BJ (cell line): ENCODE data around the gene C6orf89. TPM values are rescaled to one million over a fixed set of nuclear protein-coding genes. Genes with fewer than 3 reads are reported as not detected.

Experiments used
- CTCF ChIA-PET: fragments of 350-600 bp; formaldehyde crosslinking; extraction: SDS; loops from one replicate; lab custom pipeline; 2021; ENCODE audit warnings: antibody characterized with exemption, inconsistent platforms; lab: Yijun Ruan, JAX
- POLR2A ChIA-PET: fragments of 300-600 bp; sonication (Branson Sonifier 250); formaldehyde crosslinking; extraction: SDS; loops from one replicate; lab custom pipeline; 2021; ENCODE audit warnings: antibody characterized with exemption; lab: Charles Lee
- DNase-seq: peaks from one replicate; pipeline ENCODE4 v3.0.0-alpha.2; 2011; ENCODE audit warnings: low read depth
- H3K27me3 ChIP-seq: 2 replicates; pipeline ENCODE4 v1.6.0; 2011; ENCODE audit warnings: low read length; ENCODE audit not compliant: control insufficient read depth, insufficient read depth
- H3K36me3 ChIP-seq: 2 replicates; pipeline ENCODE4 v1.5.1; 2011; ENCODE audit warnings: low read length; ENCODE audit not compliant: control insufficient read depth, insufficient read depth
- H3K4me3 ChIP-seq: 2 replicates; pipeline ENCODE4 v1.5.1; 2011; ENCODE audit warnings: low read depth, mild to moderate bottlenecking, control low read depth, low read length
- CTCF ChIP-seq: IDR thresholded peaks from 2 replicates; pipeline ENCODE4 v1.5.1; 2011; ENCODE audit warnings: low read depth, mild to moderate bottlenecking, control low read depth, inconsistent platforms, low read length, moderate library complexity; ENCODE audit not compliant: insufficient read depth
- polyA plus RNA-seq: library from polyadenylated mRNA; depleted of rRNA; stranded (reverse); fragments of >200 nt; gene quantifications from 2 replicates; pipeline ENCODE4 v1.2.3, GENCODE V29; 2011

Gene C6orf89
- polyA plus RNA-seq, 1 experiment = 66.0 TPM

DNA sequence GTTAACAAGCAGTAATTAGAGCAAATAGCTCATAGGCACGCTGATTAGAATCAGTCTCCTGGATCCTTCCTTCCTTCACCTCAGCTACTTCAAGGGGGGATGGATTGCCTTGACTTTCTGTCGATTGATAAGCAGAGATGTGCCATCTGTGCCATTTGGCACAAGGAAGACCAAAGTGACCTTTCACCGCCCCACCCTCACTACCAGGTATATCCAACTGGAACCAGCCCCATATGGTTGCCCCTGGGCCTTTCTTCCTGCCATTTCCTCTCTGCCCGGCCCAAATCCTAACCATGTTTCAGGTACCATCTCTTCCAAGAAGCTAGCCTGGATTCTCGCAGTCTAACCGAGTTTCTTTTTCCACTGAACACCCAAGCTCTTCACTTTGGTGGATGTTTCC, 37.8 kb upstream of the C6orf89 start:
- POLR2A ChIA-PET = no interaction called here
- no peak for DNase-seq

GRCh38 chr6:36848658-36849441, 36.9 kb upstream of the C6orf89 start:
- TF ChIP-seq CTCF = no peak
- peaks cover 2% of the 10 kb centered on the region; the same call in 1 of the 2 replicates for H3K27me3 ChIP-seq
- DNase-seq = no peak
- POLR2A ChIA-PET = no interaction called here
- H3K36me3 ChIP-seq = no peaks in the 10 kb centered on the region
- CTCF ChIA-PET = interaction anchor here (0.8 to 7.9 kb wide), 9 partner anchors 8 to 173 kb away, joined by 3 to 194 read pairs (median 7); no protein-coding TSS in a partner anchor
- H3K4me3 ChIP-seq = no peak overlapping the region

More for the DNA sequence above, 37.8 kb upstream of the C6orf89 start:
- CTCF ChIA-PET = interaction anchor here (0.8 to 7.9 kb wide), 4 partner anchors 31 to 170 kb away, joined by 3 to 194 read pairs (median 6); no protein-coding TSS in a partner anchor
- no peak for TF ChIP-seq CTCF
- H3K36me3 ChIP-seq = no peaks in the 10 kb centered on the region
- H3K27me3 ChIP-seq = peaks cover 2% of the 10 kb centered on the region; the same call in 1 of the 2 replicates
- H3K4me3 ChIP-seq = no peak overlapping the region

DNA sequence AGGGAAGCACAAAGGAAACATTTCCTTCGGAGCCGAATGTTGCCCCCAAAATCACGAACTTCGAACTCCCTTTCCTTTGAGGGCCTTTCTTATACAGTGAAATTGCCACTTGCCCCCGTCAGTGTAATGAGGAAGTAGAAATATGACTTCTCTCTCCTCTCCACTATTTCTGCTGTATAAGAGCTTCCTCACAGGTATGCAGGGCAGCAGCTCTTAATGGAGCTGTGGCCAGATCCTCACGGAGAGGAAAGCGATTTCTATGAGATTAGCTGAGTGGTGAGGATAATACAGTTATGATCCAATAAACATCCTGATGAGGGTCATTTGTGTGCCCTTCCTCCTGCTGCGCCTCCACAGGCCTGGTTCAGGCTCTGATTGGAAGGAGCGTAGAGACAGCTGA, 35.7 kb upstream of the C6orf89 start:
- Histone ChIP-seq H3K36me3 (no peaks in the 10 kb centered on the region), H3K4me3 (no peak overlapping the region), H3K27me3 (peaks cover 2% of the 10 kb centered on the region; the same call in 1 of the 2 replicates)
- no peak for DNase-seq
- TF ChIP-seq CTCF = no peak
- CTCF ChIA-PET = interaction anchor here (0.6 to 7.9 kb wide), 12 partner anchors 9 to 687 kb away, joined by 3 to 194 read pairs (median 6); no protein-coding TSS in a partner anchor
- POLR2A ChIA-PET = no interaction called here

- TF ChIP-seq CTCF = peak; percentile 73
- DNase-seq = peak; percentile 58
- Histone ChIP-seq H3K36me3 (peaks cover 1% of the 10 kb centered on the region; the same call in 1 of the 2 replicates), H3K4me3 (no peak overlapping the region), H3K27me3 (no peaks in the 10 kb centered on the region)
- ChIA-PET POLR2A (interaction anchor here (0.5 to 0.6 kb wide), 2 partner anchors 24 to 63 kb away, joined by 3 to 17 read pairs; no protein-coding TSS in a partner anchor), CTCF (interaction anchor here (0.8 to 7.9 kb wide), 24 partner anchors 8 to 168 kb away, joined by 3 to 194 read pairs (median 5); partner anchors contain the start of gene C6orf89)
Measured at GRCh38 chr6:36851149-36851614, 34.6 kb upstream of the C6orf89 start.

DNA sequence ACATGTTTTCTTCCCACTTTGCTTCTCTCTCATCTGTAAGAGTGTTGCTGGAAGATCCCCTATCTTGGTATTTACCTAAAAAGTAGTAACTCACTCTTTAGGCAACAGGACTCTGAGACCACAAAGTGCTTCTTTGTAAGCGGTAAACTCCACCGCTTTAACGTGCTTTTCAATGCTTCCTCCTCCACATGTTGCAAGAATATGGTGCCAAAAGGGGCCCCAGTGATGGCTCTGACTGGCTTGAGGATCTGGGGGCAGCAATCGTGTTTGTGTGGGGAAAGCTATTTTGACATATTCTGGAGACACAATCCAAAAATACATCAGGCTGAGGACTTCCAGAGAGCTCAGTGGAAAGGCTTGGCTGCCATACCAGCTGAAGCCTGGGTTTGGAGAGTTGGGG, 34.1 kb upstream of the C6orf89 start:
- CTCF ChIA-PET = interaction anchor here (0.8 to 7.9 kb wide), 23 partner anchors 8 to 167 kb away, joined by 3 to 194 read pairs (median 6); partner anchors contain the start of gene C6orf89
- Histone ChIP-seq H3K4me3 (no peak overlapping the region), H3K27me3 (no peaks in the 10 kb centered on the region), H3K36me3 (peaks cover 1% of the 10 kb centered on the region; the same call in 1 of the 2 replicates)
- no peak for DNase-seq
- POLR2A ChIA-PET = interaction anchor here (0.5 to 0.6 kb wide), 2 partner anchors 24 to 62 kb away, joined by 3 to 17 read pairs; no protein-coding TSS in a partner anchor
- no peak for TF ChIP-seq CTCF
